H1 (cell line): ENCODE measurements around the gene CNOT2. TPM values are rescaled to one million over a fixed set of nuclear protein-coding genes. Genes with fewer than 3 reads are reported as not detected.
A peak's percentile ranks its signal among the peaks of the same experiment; 100 is the strongest.

Source experiments
- CTCF ChIA-PET: fragments of 300-600 bp; sonication (Branson Sonifier 250); formaldehyde crosslinking; loops from one replicate; lab custom pipeline; 2021; ENCODE audit not compliant: partially characterized antibody; lab: Charles Lee
- POLR2A ChIA-PET: fragments of 300-600 bp; sonication (Branson Sonifier 250); formaldehyde crosslinking; loops from one replicate; lab custom pipeline; 2021; ENCODE audit warnings: inconsistent platforms; ENCODE audit not compliant: partially characterized antibody; lab: Charles Lee
- DNase-seq, 2 experiments: peaks; one replicate each; pipeline versions ENCODE4 v3.0.0 to v3.0.0-alpha.2; 2010 to 2022; ENCODE audit warnings: low spot score in 2 of 2, low read depth in 1 of 2, mixed read lengths in 1 of 2
- FAIRE-seq: peaks from 2 replicates; lab custom pipeline; 2011; peaks lifted over from hg19 to GRCh38; lab: Jason Lieb, UNC
- H2AFZ ChIP-seq: 2 replicates; pipeline ENCODE4 v1.8.1; 2012; ENCODE audit warnings: low read length, inconsistent platforms
- H2AK5ac ChIP-seq: 2 replicates; pipeline ENCODE4 v1.6.1; 2013; ENCODE audit warnings: low read depth, low read length
- H2BK120ac ChIP-seq: replicated peaks from 2 replicates; pipeline ENCODE3; 2013; ENCODE audit warnings: low read depth, low read length, inconsistent platforms
- H2BK12ac ChIP-seq: 2 replicates; pipeline ENCODE4 v1.6.1; 2013; ENCODE audit warnings: low read depth, low read length
- H2BK15ac ChIP-seq: 2 replicates; pipeline ENCODE4 v1.6.1; 2013; ENCODE audit warnings: low read length
- H2BK20ac ChIP-seq: 2 replicates; pipeline ENCODE4 v1.6.1; 2013; ENCODE audit warnings: low read length
- H2BK5ac ChIP-seq: 2 replicates; pipeline ENCODE4 v1.6.1; 2013; ENCODE audit warnings: low read depth, low read length
- H3K14ac ChIP-seq: 2 replicates; pipeline ENCODE4 v1.6.1; 2013; ENCODE audit warnings: inconsistent platforms; ENCODE audit not compliant: insufficient read length
- H3K18ac ChIP-seq: 2 replicates; pipeline ENCODE4 v1.6.1; 2013; ENCODE audit warnings: low read length; ENCODE audit errors: extremely low read depth
- H3K23ac ChIP-seq: 2 replicates; pipeline ENCODE4 v1.6.1; 2013; ENCODE audit warnings: inconsistent platforms; ENCODE audit not compliant: insufficient read length
- H3K23me2 ChIP-seq: 2 replicates; pipeline ENCODE4 v1.6.1; 2013; ENCODE audit warnings: low read depth, low read length
- H3K27ac ChIP-seq: 2 replicates; pipeline ENCODE4 v1.6.1; 2011; ENCODE audit warnings: low read depth, low read length, inconsistent platforms
- H3K27me3 ChIP-seq, 4 experiments: replicated peaks in 1 of 4; 1 replicate in 1 of 4; 2 replicates in 3 of 4; pipeline versions ENCODE4 v1.6.1 to v1.8.1; 2011 to 2013; ENCODE audit warnings: low read length in 3 of 4, mild to moderate bottlenecking in 3 of 4, inconsistent platforms in 2 of 4, mixed read lengths in 2 of 4, moderate library complexity in 1 of 4; ENCODE audit not compliant: control insufficient read depth in 3 of 4, insufficient read depth in 3 of 4; ENCODE audit errors: extremely low read depth in 1 of 4
- H3K36me3 ChIP-seq, 4 experiments: 2 replicates each; pipeline versions ENCODE4 v1.6.1 to v1.8.1; 2011 to 2013; ENCODE audit warnings: mild to moderate bottlenecking in 4 of 4, low read length in 3 of 4, moderate library complexity in 2 of 4, control low read depth in 1 of 4, inconsistent platforms in 1 of 4; ENCODE audit not compliant: insufficient read depth in 4 of 4, control insufficient read depth in 2 of 4
- H3K4ac ChIP-seq: replicated peaks from 2 replicates; pipeline ENCODE3; 2013; ENCODE audit warnings: low read length, low read depth, mixed read lengths, inconsistent platforms; ENCODE audit not compliant: insufficient read length
- H3K4me1 ChIP-seq, 4 experiments: replicated peaks in 1 of 4; 1 replicate in 1 of 4; 2 replicates in 3 of 4; pipeline versions ENCODE4 v1.6.1 to v1.8.1; 2011 to 2013; ENCODE audit warnings: low read length in 3 of 4, inconsistent platforms in 2 of 4, mixed read lengths in 1 of 4; ENCODE audit not compliant: insufficient read depth in 4 of 4, control insufficient read depth in 3 of 4
- H3K4me2 ChIP-seq, 2 experiments: 2 replicates each; pipeline versions ENCODE4 v1.6.1 to v1.8.1; 2011 to 2013; ENCODE audit warnings: low read depth in 2 of 2, low read length in 2 of 2, control low read depth in 1 of 2, inconsistent platforms in 1 of 2, mild to moderate bottlenecking in 1 of 2; ENCODE audit not compliant: insufficient read depth in 1 of 2
- H3K4me3 ChIP-seq, 4 experiments: fragments of 200-600, 300-600 bp in 1 of 4; sonication (generic), shearing (Covaris generic), sonication (Bioruptor Twin) in 1 of 4; 2 replicates each; pipeline versions ENCODE4 v1.5.1 to v1.8.1; 2011 to 2016; ENCODE audit warnings: low read length in 4 of 4, low read depth in 3 of 4, control low read depth in 2 of 4, inconsistent platforms in 2 of 4, mild to moderate bottlenecking in 2 of 4, mixed read lengths in 1 of 4, moderate library complexity in 1 of 4; ENCODE audit not compliant: insufficient read depth in 2 of 4; ENCODE audit errors: extremely low read depth in 1 of 4
- H3K56ac ChIP-seq: replicated peaks from 2 replicates; pipeline ENCODE3; 2013; ENCODE audit warnings: low read depth, mild to moderate bottlenecking, mixed read lengths, low read length, inconsistent platforms; ENCODE audit not compliant: insufficient read length
- H3K79me1 ChIP-seq: 2 replicates; pipeline ENCODE4 v1.6.1; 2013; ENCODE audit warnings: low read depth, low read length, control low read depth
- H3K79me2 ChIP-seq, 2 experiments: 2 replicates each; pipeline versions ENCODE4 v1.6.1 to v1.8.1; 2012 to 2013; ENCODE audit warnings: low read length in 2 of 2, mild to moderate bottlenecking in 2 of 2, inconsistent platforms in 1 of 2; ENCODE audit not compliant: insufficient read depth in 2 of 2, control insufficient read depth in 1 of 2
- H3K9ac ChIP-seq, 4 experiments: replicated peaks in 1 of 4; 1 replicate in 1 of 4; 2 replicates in 3 of 4; pipeline versions ENCODE4 v1.6.1 to v1.8.1; 2011 to 2013; ENCODE audit warnings: low read depth in 3 of 4, low read length in 3 of 4, control low read depth in 2 of 4, mild to moderate bottlenecking in 2 of 4, moderate library complexity in 2 of 4, inconsistent platforms in 1 of 4; ENCODE audit errors: extremely low read depth in 1 of 4
- H3K9me3 ChIP-seq, 2 experiments: 2 replicates each; pipeline versions ENCODE4 v1.6.1 to v1.8.1; 2012 to 2013; ENCODE audit warnings: mild to moderate bottlenecking in 2 of 2, moderate library complexity in 2 of 2, control low read depth in 1 of 2, inconsistent platforms in 1 of 2, low read depth in 1 of 2, low read length in 1 of 2, mixed read lengths in 1 of 2; ENCODE audit not compliant: insufficient read depth in 2 of 2
- H4K20me1 ChIP-seq, 2 experiments: replicated peaks in 1 of 2; 2 replicates each; pipeline versions ENCODE3 to v1.8.1; 2011 to 2013; ENCODE audit warnings: inconsistent platforms in 2 of 2, low read length in 2 of 2, mild to moderate bottlenecking in 1 of 2; ENCODE audit not compliant: insufficient read depth in 2 of 2, control insufficient read depth in 1 of 2
- H4K5ac ChIP-seq: 2 replicates; pipeline ENCODE4 v1.6.1; 2013; ENCODE audit warnings: low read length, low read depth, mixed read lengths, inconsistent platforms; ENCODE audit not compliant: insufficient read length
- H4K8ac ChIP-seq: 2 replicates; pipeline ENCODE4 v1.8.0; 2013; ENCODE audit warnings: mild to moderate bottlenecking, moderate library complexity, low read length, inconsistent platforms; ENCODE audit not compliant: insufficient read depth; ENCODE audit errors: extremely low read depth
- H4K91ac ChIP-seq: replicated peaks from 2 replicates; pipeline ENCODE3; 2013; ENCODE audit warnings: low read length, mixed read lengths, inconsistent platforms; ENCODE audit not compliant: insufficient read length
- CBX8 ChIP-seq: fragments of 300-800, 300-1000 bp; sonication (generic); IDR thresholded peaks from 2 replicates; pipeline ENCODE4 v1.7.1; 2016; ENCODE audit warnings: low read depth, low read length, borderline replicate concordance
- CHD1 ChIP-seq: IDR thresholded peaks from 2 replicates; pipeline ENCODE4 v1.6.1; 2012; ENCODE audit warnings: low read depth, low read length, improper control_type of control experiment
- CTCF ChIP-seq, 3 experiments: IDR thresholded peaks; 1 replicate in 2 of 3; 2 replicates in 1 of 3; pipeline versions ENCODE4 v1.5.1 to v1.6.1; 2011; ENCODE audit warnings: low read length in 3 of 3, mild to moderate bottlenecking in 3 of 3, inconsistent platforms in 2 of 3, low read depth in 1 of 3, moderate library complexity in 1 of 3; ENCODE audit not compliant: insufficient read depth in 1 of 3; ENCODE audit errors: control extremely low read depth in 1 of 3
- HDAC2 ChIP-seq, 2 experiments: fragments of 300-600 bp in 1 of 2; sonication (generic) in 1 of 2; IDR thresholded peaks; 2 replicates each; pipeline ENCODE4 v1.6.1; 2011 to 2012; ENCODE audit warnings: low read depth in 2 of 2, low read length in 2 of 2, mild to moderate bottlenecking in 2 of 2, moderate library complexity in 2 of 2, borderline replicate concordance in 1 of 2, inconsistent platforms in 1 of 2
- NANOG ChIP-seq: IDR thresholded peaks from 2 replicates; pipeline ENCODE4 v1.6.1; 2011; ENCODE audit warnings: low read length, low read depth, mild to moderate bottlenecking, inconsistent platforms; ENCODE audit not compliant: insufficient read depth, poor library complexity, severe bottlenecking
- RAD21 ChIP-seq, 2 experiments: IDR thresholded peaks in 1 of 2; conservative IDR thresholded peaks in 1 of 2; 2 replicates each; pipeline ENCODE4 v1.6.1; 2011; ENCODE audit warnings: low read depth in 2 of 2, low read length in 2 of 2, improper control_type of control experiment in 1 of 2, inconsistent platforms in 1 of 2, mild to moderate bottlenecking in 1 of 2, moderate library complexity in 1 of 2
- RXRA ChIP-seq: IDR thresholded peaks from 2 replicates; pipeline ENCODE4 v1.6.1; 2011; ENCODE audit warnings: low read depth, mild to moderate bottlenecking, low read length, moderate library complexity; ENCODE audit not compliant: insufficient read depth
- SIRT6 ChIP-seq: IDR thresholded peaks from one replicate; pipeline ENCODE4 v1.7.1; 2012; ENCODE audit warnings: low read length, inconsistent platforms
- SIX5 ChIP-seq: IDR thresholded peaks from 2 replicates; pipeline ENCODE4 v1.6.1; 2011; ENCODE audit warnings: mild to moderate bottlenecking, low read depth, low read length
- SP4 ChIP-seq: IDR thresholded peaks from 2 replicates; pipeline ENCODE4 v1.6.1; 2012; ENCODE audit warnings: low read length, inconsistent platforms
- TAF1 ChIP-seq: IDR thresholded peaks from 2 replicates; pipeline ENCODE4 v1.6.1; 2011; ENCODE audit warnings: mild to moderate bottlenecking, low read depth, low read length
- TCF12 ChIP-seq: IDR thresholded peaks from 2 replicates; pipeline ENCODE4 v1.6.1; 2011; ENCODE audit warnings: low read depth, mild to moderate bottlenecking, low read length
- polyA plus RNA-seq, 7 experiments: library from polyadenylated mRNA; depleted of rRNA in 3 of 7; stranded (reverse) in 5 of 7; unstranded in 2 of 7; fragments of >200 nt in 5 of 7; fragments of 200-250 nt in 2 of 7; gene quantifications; 1 replicate in 5 of 7; 2 replicates in 1 of 7; 4 replicates in 1 of 7; pipeline versions ENCODE4 v1.2.1 to v1.2.3, GENCODE V29; 2011 to 2013; ENCODE audit warnings: missing spikeins in 2 of 7, mixed read lengths in 2 of 7
- total RNA-seq: library from RNA; stranded (reverse); fragmentation: NEBNext Ultra II Directional; extraction: Animal tissue kit (Norgen Biotek cat#: 25700); gene quantifications from 2 replicates; pipeline ENCODE4 v1.2.1, GENCODE V29; 2021

Gene CNOT2
- total and polyA plus RNA-seq, 2 of the 8 experiments (the other 6 are each of a cell fraction or from before 2014, with no cell fraction given): 61.2 to 64.8 TPM

GRCh38 chr12:70245458-70245857, 2.2 kb downstream of the CNOT2 start:
- H3K18ac ChIP-seq: no peak overlapping the region
- DNase-seq: no peak
- peaks cover 3 to 8% of the 10 kb centered on the region in 2 experiments for H4K20me1 ChIP-seq
- H3K4ac ChIP-seq: no peak overlapping the region
- H3K23me2 ChIP-seq: peaks cover 8% of the 10 kb centered on the region
- ChIA-PET POLR2A (interaction anchor here (0.6 kb wide), 1 partner anchor 35 kb away, joined by 3 read pairs; no protein-coding TSS in a partner anchor), CTCF (no interaction called here)
- peaks cover 0 to 9% (median 5%) of the 10 kb centered on the region in 4 experiments; a peak in 5 of 8 replicates for H3K36me3 ChIP-seq
- no peak overlapping the region for H2BK120ac ChIP-seq
- H3K56ac ChIP-seq: no peak overlapping the region
- no peak overlapping the region for H4K91ac ChIP-seq
- no peak overlapping the region for H4K8ac ChIP-seq
- peaks cover 28 to 90% of the 10 kb centered on the region in 2 experiments for H3K79me2 ChIP-seq
- FAIRE-seq: no peak
- no peak overlapping the region for H2BK5ac ChIP-seq
- H3K27me3 ChIP-seq: no peaks in the 10 kb centered on the region
- H2BK20ac ChIP-seq: no peak overlapping the region
- no peak overlapping the region for H2BK12ac ChIP-seq
- H3K4me3 ChIP-seq: peak overlapping the region in 1 of 4 experiments; percentile 90; a peak in 2 of 8 replicates
- H3K14ac ChIP-seq: no peak overlapping the region
- peaks cover 0 to 4% (median 0%) of the 10 kb centered on the region in 4 experiments; a peak in 1 of 7 replicates for H3K4me1 ChIP-seq
- H3K4me2 ChIP-seq: peak overlapping the region in 1 of 2 experiments; percentile 99; a peak in 2 of 4 replicates
- no peak overlapping the region for H3K9ac ChIP-seq
- no peak overlapping the region for H2AK5ac ChIP-seq
- no peak overlapping the region for H3K27ac ChIP-seq
- H3K79me1 ChIP-seq: no peaks in the 10 kb centered on the region
- H3K23ac ChIP-seq: no peak overlapping the region
- H3K9me3 ChIP-seq: no peaks in the 10 kb centered on the region
- no peak overlapping the region for H2AFZ ChIP-seq
- no peak overlapping the region for H4K5ac ChIP-seq
- no peak overlapping the region for H2BK15ac ChIP-seq
- TF ChIP-seq RAD21 (IDR thresholded peaks at IDR 0.05 in 1 of 2, conservative IDR thresholded peaks at IDR 0.05 in 1 of 2; ENCODE audit: low read depth in 2 of 2, low read length in 2 of 2) (no peak), SP4 (no peak), NANOG (no peak), TCF12 (no peak), HDAC2 (IDR thresholded peaks at IDR 0.05; ENCODE audit: borderline replicate concordance in 1 of 2, low read depth in 2 of 2, low read length in 2 of 2) (no peak), CHD1 (no peak), CBX8 (no peak), SIRT6 (no peak), CTCF (IDR thresholded peaks at IDR 0.05; ENCODE audit: control extremely low read depth in 1 of 3, insufficient read depth in 1 of 3, low read depth in 1 of 3, low read length in 3 of 3) (no peak), RXRA (no peak), TAF1 (no peak), SIX5 (no peak)
